Esophagus muscularis mucosa (tissue), 3 donors: Measurements from ENCODE around the gene ADSS1.

Experiments
- CTCF ChIP-seq, 3 experiments: fragments of 200-600 bp in 2 of 3; fragments of 450-650 bp in 1 of 3; sonication (generic) in 2 of 3; IDR thresholded peaks; one replicate each; pipeline ENCODE4 v1.5.1; 2017 to 2019; ENCODE audit warnings: antibody characterized with exemption in 3 of 3, mild to moderate bottlenecking in 2 of 3, moderate library complexity in 1 of 3
- POLR2A ChIP-seq: fragments of 450-650 bp; IDR thresholded peaks from one replicate; pipeline ENCODE4 v1.6.1; 2017; ENCODE audit warnings: antibody characterized with exemption, moderate library complexity, mild to moderate bottlenecking, low read depth
- POLR2AphosphoS5 ChIP-seq, 2 donors: sonication (generic); formaldehyde crosslinking; IDR thresholded peaks; one replicate each; pipeline ENCODE4 v1.6.1; 2017; ENCODE audit warnings: antibody characterized with exemption in 2 of 2

DNA sequence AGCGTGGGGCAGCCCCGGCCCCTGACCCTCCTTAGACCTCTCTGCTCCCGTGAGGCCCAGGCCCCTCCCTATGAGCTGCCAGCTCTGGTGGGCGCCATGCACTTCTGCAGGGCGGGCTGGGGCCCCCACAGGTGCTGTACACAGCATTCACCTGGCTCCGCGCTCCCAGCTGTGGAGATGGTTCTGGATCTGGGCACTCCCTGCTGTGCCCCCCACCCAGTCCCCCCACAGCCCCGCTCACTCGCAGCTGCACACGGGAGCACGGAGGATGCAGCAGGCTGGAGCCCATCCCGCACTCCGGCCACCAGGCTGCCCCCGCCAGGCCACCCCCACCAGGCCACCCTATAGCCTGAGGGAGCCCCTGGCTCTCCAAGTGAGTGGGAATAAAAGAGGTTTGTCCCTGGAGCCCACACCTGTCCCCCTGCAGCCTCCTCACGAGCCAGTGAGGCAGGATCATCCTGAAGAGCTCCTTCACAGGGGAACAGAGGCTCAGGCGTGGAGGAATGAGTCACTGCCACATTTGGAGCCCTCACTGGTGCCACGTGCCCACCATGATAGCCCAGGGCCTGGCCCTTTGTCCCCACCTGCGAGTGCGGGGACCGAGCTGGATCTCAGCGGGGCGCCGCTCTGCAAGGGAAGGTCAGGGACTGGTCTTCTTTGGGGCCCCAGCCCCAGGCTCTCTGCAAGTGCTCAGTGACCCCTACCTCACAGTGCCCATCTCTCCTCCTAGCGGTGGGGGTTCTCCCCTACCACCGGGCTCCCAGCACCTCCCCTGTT, 1.9 kb downstream of the ADSS1 start:
- TF ChIP-seq CTCF (IDR thresholded peaks at IDR 0.05) (no peak), POLR2A (no peak), POLR2AphosphoS5 (IDR thresholded peaks at IDR 0.05) (no peak)
